Neural crest cell (in vitro differentiated cells): ENCODE data around the gene SUSD5. TPM values are rescaled to one million over a fixed set of nuclear protein-coding genes. Genes with fewer than 3 reads are reported as not detected.

Source experiments
- DNase-seq: peaks from one replicate; pipeline ENCODE4 v3.0.0; 2021; ENCODE audit warnings: low read depth, mixed read lengths, low spot score
- H3K27ac Mint-ChIP-seq: one replicate; pipeline ENCODE4 v1.8.0; 2021; ENCODE audit warnings: mild to moderate bottlenecking, mixed read lengths; ENCODE audit not compliant: unreplicated experiment
- H3K27me3 Mint-ChIP-seq: 2 replicates; pipeline ENCODE4 v1.8.0; 2021; ENCODE audit warnings: low read depth, mild to moderate bottlenecking, mixed read lengths
- H3K36me3 Mint-ChIP-seq: 2 replicates; pipeline ENCODE4 v1.8.0; 2021; ENCODE audit warnings: low read depth, mild to moderate bottlenecking, mixed read lengths
- H3K4me1 Mint-ChIP-seq: 2 replicates; pipeline ENCODE4 v1.8.0; 2021; ENCODE audit warnings: mixed read lengths
- H3K4me3 Mint-ChIP-seq: one replicate; pipeline ENCODE4 v1.8.0; 2021; ENCODE audit warnings: mild to moderate bottlenecking, mixed read lengths
- H3K9me3 Mint-ChIP-seq: 2 replicates; pipeline ENCODE4 v1.8.0; 2021; ENCODE audit warnings: mixed read lengths
- CTCF ChIP-seq: fragments of 200-600 bp; sonication (generic); conservative IDR thresholded peaks from 2 replicates; pipeline ENCODE4 v1.5.0; 2021; ENCODE audit warnings: antibody characterized with exemption, mild to moderate bottlenecking
- total RNA-seq: library from RNA; stranded (reverse); gene quantifications from 2 replicates; pipeline ENCODE4 v1.2.1, GENCODE V29; 2021

SUSD5 gene
- total RNA-seq, 1 donor from 2014 or later, result 2.1 TPM

- no peak overlapping the region for H3K27ac Mint-ChIP-seq
- no peaks in the 10 kb centered on the region for H3K36me3 Mint-ChIP-seq
- H3K4me1 Mint-ChIP-seq, result no peaks in the 10 kb centered on the region
- no peaks in the 10 kb centered on the region for H3K9me3 Mint-ChIP-seq
- no peaks in the 10 kb centered on the region for H3K27me3 Mint-ChIP-seq
- TF ChIP-seq CTCF, result no peak
- DNase-seq, result no peak
- H3K4me3 Mint-ChIP-seq, result no peak overlapping the region
These were observed 59.4 kb downstream of the SUSD5 start for GRCh38 chr3:33159234-33159633.

DNA sequence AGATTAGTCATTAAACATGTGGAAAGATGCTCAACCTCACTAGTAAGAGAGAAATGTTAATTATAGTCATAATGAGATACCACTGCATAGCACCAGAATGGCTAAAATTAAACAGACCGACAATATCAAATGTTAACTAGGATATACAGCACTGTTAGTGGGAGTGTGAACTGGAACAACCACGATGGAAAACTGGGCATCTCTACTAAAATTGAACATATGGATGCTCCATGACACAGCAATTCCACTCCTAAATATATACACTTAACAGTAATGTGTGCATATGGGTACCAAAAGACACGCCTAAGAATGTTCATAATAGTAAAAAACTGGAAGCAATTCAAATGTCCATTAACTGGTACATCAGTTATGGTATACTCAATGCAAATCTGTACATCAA lies 63.3 kb downstream of the SUSD5 start:
- no peaks in the 10 kb centered on the region for H3K9me3 Mint-ChIP-seq
- TF ChIP-seq CTCF, result no peak
- H3K4me1 Mint-ChIP-seq, result no peaks in the 10 kb centered on the region
- H3K36me3 Mint-ChIP-seq, result peaks cover 2% of the 10 kb centered on the region
- H3K27me3 Mint-ChIP-seq, result no peaks in the 10 kb centered on the region
- no peak overlapping the region for H3K27ac Mint-ChIP-seq
- no peak for DNase-seq
- H3K4me3 Mint-ChIP-seq, result no peak overlapping the region

GRCh38 chr3:33153782-33154181 lies 64.8 kb downstream of the SUSD5 start:
- H3K27me3 Mint-ChIP-seq, result no peaks in the 10 kb centered on the region

DNA sequence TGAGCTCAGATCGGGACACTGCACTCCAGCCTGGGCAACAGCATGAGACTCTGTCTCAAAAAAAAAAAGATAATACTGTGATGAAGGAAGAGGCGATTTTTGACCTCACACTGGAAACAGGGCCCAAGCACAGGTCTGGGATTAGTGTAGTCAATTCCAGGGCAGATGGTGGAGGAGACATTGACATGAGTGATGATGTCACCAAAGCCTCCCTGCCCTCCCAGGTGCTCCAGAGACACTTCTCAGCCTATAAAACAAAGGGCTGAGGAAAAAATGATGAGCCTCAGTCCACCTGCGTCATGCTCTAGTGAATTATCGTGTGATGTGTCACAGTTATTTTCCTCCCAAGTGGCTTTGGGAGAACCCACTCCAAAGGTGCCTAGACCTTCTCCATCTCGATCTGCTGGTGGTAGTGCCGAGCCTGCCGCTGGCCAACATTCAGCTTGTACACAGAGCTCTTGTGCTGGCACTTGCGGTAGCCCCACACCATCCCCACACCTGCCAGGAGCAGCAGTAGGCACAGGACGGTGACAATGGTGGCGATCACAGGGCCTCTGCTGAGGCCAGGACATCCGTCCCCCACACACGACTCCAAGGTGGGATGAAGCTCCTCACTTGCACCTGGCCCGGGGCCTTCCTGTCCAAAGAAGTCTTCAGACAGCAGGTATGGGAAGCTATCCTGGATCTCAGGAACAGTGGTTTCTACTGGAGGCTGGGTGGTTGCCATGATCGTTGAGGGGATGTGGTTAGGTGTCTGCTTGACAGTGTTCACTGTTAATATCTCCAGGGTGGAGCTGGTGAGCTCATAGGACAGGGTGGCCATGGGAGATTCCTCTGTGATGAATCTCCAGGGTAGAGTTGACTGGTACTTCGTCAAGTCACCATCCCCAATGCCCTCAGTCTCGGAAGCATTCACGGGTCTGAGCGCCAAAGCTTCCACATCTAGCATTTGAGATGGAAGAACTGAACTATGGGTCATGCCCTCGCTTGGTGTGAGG lies 65.9 kb downstream of the SUSD5 start:
- DNase-seq, result no peak
- Mint-ChIP-seq H3K36me3 (peaks cover 6% of the 10 kb centered on the region), H3K9me3 (no peaks in the 10 kb centered on the region), H3K27ac (no peak overlapping the region), H3K4me3 (no peak overlapping the region), H3K4me1 (no peaks in the 10 kb centered on the region), H3K27me3 (no peaks in the 10 kb centered on the region)
- no peak for TF ChIP-seq CTCF

More at GRCh38 chr3:33153782-33154181, 64.8 kb downstream of the SUSD5 start:
- no peak for TF ChIP-seq CTCF
- Mint-ChIP-seq H3K4me1 (no peaks in the 10 kb centered on the region), H3K4me3 (no peak overlapping the region), H3K27ac (no peak overlapping the region), H3K9me3 (no peaks in the 10 kb centered on the region), H3K36me3 (peaks cover 2% of the 10 kb centered on the region)
- DNase-seq, result no peak

- no peak for TF ChIP-seq CTCF
- Mint-ChIP-seq H3K4me3 (no peak overlapping the region), H3K27ac (no peak overlapping the region), H3K36me3 (peaks cover 17% of the 10 kb centered on the region), H3K4me1 (peaks cover 14% of the 10 kb centered on the region), H3K27me3 (no peaks in the 10 kb centered on the region), H3K9me3 (no peaks in the 10 kb centered on the region)
- DNase-seq, result no peak
These were observed 69.3 kb downstream of the SUSD5 start for GRCh38 chr3:33149342-33149741.
